ENCODE results near the gene TMOD4. TPM values are rescaled to one million over a fixed set of nuclear protein-coding genes. Genes with fewer than 3 reads are reported as not detected.

The TMOD4 gene
- total and polyA plus RNA-seq, 9 of the 15 experiments (the other 6 are each of a cell fraction or from before 2014, with no cell fraction given): 0.18 to 1.8 (median 1.1) TPM; not detected in 1

- TF ChIP-seq E2F6 (IDR thresholded peaks at IDR 0.05; ENCODE audit: borderline replicate concordance in 1 of 2, extremely low read depth in 1 of 2, insufficient read depth in 1 of 2, insufficient read length in 1 of 2, low read depth in 1 of 2, low read length in 1 of 2, poor library complexity in 1 of 2, severe bottlenecking in 1 of 2): peak in 1 of 2 experiments; percentile 15
- TF ChIP-seq, protein P1, sequence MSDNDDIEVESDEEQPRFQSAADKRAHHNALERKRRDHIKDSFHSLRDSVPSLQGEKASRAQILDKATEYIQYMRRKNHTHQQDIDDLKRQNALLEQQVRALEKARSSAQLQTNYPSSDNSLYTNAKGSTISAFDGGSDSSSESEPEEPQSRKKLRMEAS (CRISPR knock-in tag; IDR thresholded peaks at IDR 0.05): no peak
- TF ChIP-seq FOXP4 (CRISPR knock-in tag; IDR thresholded peaks at IDR 0.05; ENCODE audit: borderline replicate concordance): no peak
- peak; percentile 84 for TF ChIP-seq FOXM1 (IDR thresholded peaks at IDR 0.05; ENCODE audit: low read depth)
- no peak for TF ChIP-seq FOXM1 (CRISPR knock-in tag; IDR thresholded peaks at IDR 0.05; ENCODE audit: low read depth)
- 0 out of 2 replicates have a peak, but pooled peaks have one; percentile 9 for TF ChIP-seq TAL1 (IDR thresholded peaks at IDR 0.05)
- no peak for TF ChIP-seq WHSC1 (IDR thresholded peaks at IDR 0.05; ENCODE audit: low read length)
- no peak for TF ChIP-seq ZNF407 (IDR thresholded peaks at IDR 0.05; ENCODE audit: low read depth)
- peak; percentile 72; the same call in 1 of the 2 replicates for TF ChIP-seq PHF21A (IDR thresholded peaks at IDR 0.05; ENCODE audit: borderline replicate concordance, low read depth)
- no peak for TF ChIP-seq BRCA1 (IDR thresholded peaks at IDR 0.05)
- TF ChIP-seq BRCA1 (CRISPR knock-in tag; IDR thresholded peaks at IDR 0.05): no peak
- no peak; the same call in 1 of the 2 replicates for TF ChIP-seq ZNF175 (CRISPR knock-in tag; IDR thresholded peaks at IDR 0.05; ENCODE audit: low read depth)
- TF ChIP-seq ZNF239 (CRISPR knock-in tag; IDR thresholded peaks at IDR 0.05): no peak
- no peak for TF ChIP-seq ZNF668 (CRISPR knock-in tag; IDR thresholded peaks at IDR 0.05)
- TF ChIP-seq CCAR2 (IDR thresholded peaks at IDR 0.05; ENCODE audit: low read depth, low read length): no peak
- TF ChIP-seq ZFP1 (CRISPR knock-in tag; IDR thresholded peaks at IDR 0.05): no peak
These were observed 14.1 kb upstream of the TMOD4 start, which contains the start of gene VPS72 (continued) for GRCh38 chr1:151189637-151190445.
